Stomach (tissue), 9 donors: ENCODE data around the gene WIPI1. TPM values are rescaled to one million over a fixed set of nuclear protein-coding genes. Genes with fewer than 3 reads are reported as not detected.
"Not testable (repeated sequence)": the region's sequence is repeated elsewhere in the genome, so short reads cannot be mapped to it uniquely, and the experiment has no call there.

Source experiments
- DNase-seq, 2 donors: peaks; one replicate each; pipeline versions ENCODE4 v3.0.0 to v3.0.0-alpha.2; 2013 to 2019
- H3K27ac ChIP-seq, 5 donors: fragments of 200-600 bp in 4 of 5; sonication (generic) in 4 of 5; one replicate each; pipeline ENCODE4 v1.5.1; 2013 to 2019; ENCODE audit warnings: mild to moderate bottlenecking in 1 of 5, moderate library complexity in 1 of 5
- H3K27me3 ChIP-seq, 3 donors: fragments of 200-600 bp; sonication (generic); one replicate each; pipeline ENCODE4 v1.5.1; 2017 to 2019; ENCODE audit warnings: mixed run types in 1 of 3
- H3K36me3 ChIP-seq, 4 donors: fragments of 200-600 bp; sonication (generic); 1 replicate in 3 of 4; 2 replicates in 1 of 4; pipeline ENCODE4 v1.5.1; 2016 to 2019
- H3K4me1 ChIP-seq, 4 donors: fragments of 200-600 bp; sonication (generic); one replicate each; pipeline ENCODE4 v1.5.1; 2016 to 2019
- H3K4me3 ChIP-seq, 4 donors: fragments of 200-600 bp; sonication (generic) in 3 of 4; one replicate each; pipeline ENCODE4 v1.5.1; 2016 to 2019; ENCODE audit warnings: mild to moderate bottlenecking in 1 of 4
- H3K9me3 ChIP-seq, 4 donors: fragments of 200-600 bp; sonication (generic); one replicate each; pipeline ENCODE4 v1.5.1; 2016 to 2019
- CTCF ChIP-seq, 7 experiments: fragments of 450-650 bp in 4 of 7; fragments of 200-600 bp in 3 of 7; sonication (generic) in 3 of 7; IDR thresholded peaks; one replicate each; pipeline ENCODE4 v1.5.1; 2016 to 2019; ENCODE audit warnings: antibody characterized with exemption in 7 of 7, control low read depth in 2 of 7, mild to moderate bottlenecking in 1 of 7
- EP300 ChIP-seq: sonication (generic); formaldehyde crosslinking; IDR thresholded peaks from one replicate; pipeline ENCODE4 v1.6.1; 2017; ENCODE audit warnings: antibody characterized with exemption
- POLR2A ChIP-seq, 4 donors: fragments of 450-650 bp; IDR thresholded peaks; one replicate each; pipeline ENCODE4 v1.6.1; 2016; ENCODE audit warnings: antibody characterized with exemption in 4 of 4, control low read depth in 2 of 4, mild to moderate bottlenecking in 1 of 4, moderate library complexity in 1 of 4
- POLR2AphosphoS5 ChIP-seq, 3 donors: sonication (generic); formaldehyde crosslinking; IDR thresholded peaks; one replicate each; pipeline ENCODE4 v1.6.1; 2016; ENCODE audit warnings: antibody characterized with exemption in 3 of 3
- WGBS, 5 donors: extraction: QIAGEN DNeasy Blood & Tissue Kit in 3 of 5; methylation state at CpG; one replicate each; pipeline versions ENCODE4 v1.1.5 to v1.1.7; 2013 to 2018; 5-methylcytosine and 5-hydroxymethylcytosine counted together
- intact Hi-C: fragments of 100-400 bp; cut with DNase I; formaldehyde crosslinking; loops from one replicate; pipeline ENCODE4 v1.15.1; 2023; ENCODE audit warnings: low total_unique reads
- polyA plus RNA-seq, 3 donors: library from polyadenylated mRNA; stranded (reverse); fragments of 200-250 nt; gene quantifications; one replicate each; pipeline ENCODE4 v1.2.3, GENCODE V29; 2013
- total RNA-seq, 5 donors: library from RNA; depleted of rRNA; stranded (reverse); fragments of >200 nt; gene quantifications; one replicate each; pipeline versions ENCODE4 v1.1.0 to v1.2.3, GENCODE V29; 2014 to 2016
- donor health status: healthy with polysubstance abuse.
- donor health status: Bipolar disorder and iron deficiency.
- donor health status: healthy.

Gene WIPI1
- total and polyA plus RNA-seq, 8 donors, result 8.2 to 99.1 (median 43.2) TPM

GRCh38 chr17:68418876-68419275 lies 38.4 kb downstream of the WIPI1 start:
- no peak overlapping the region for H3K27ac ChIP-seq
- intact Hi-C loops, result no loop called here
- no peak overlapping the region for H3K4me3 ChIP-seq
- no peaks in the 10 kb centered on the region for H3K27me3 ChIP-seq
- H3K9me3 ChIP-seq, result peaks cover 0 to 40% (median 11%) of the 10 kb centered on the region in 4 donors
- H3K36me3 ChIP-seq, result peaks cover 17 to 48% (median 47%) of the 10 kb centered on the region in 4 donors
- WGBS, 5 donors, result 72 to 88% (median 78%) methylated on average over 4 of the region's 4 CpGs
- TF ChIP-seq EP300, result no peak
- no peak for TF ChIP-seq POLR2A (IDR thresholded peaks at IDR 0.05)
- TF ChIP-seq CTCF (IDR thresholded peaks at IDR 0.05), result no peak
- no peak for TF ChIP-seq POLR2AphosphoS5 (IDR thresholded peaks at IDR 0.05)
- H3K4me1 ChIP-seq, result no peaks in the 10 kb centered on the region
- no peak for DNase-seq

GRCh38 chr17:68417317-68417716 lies 40.0 kb downstream of the WIPI1 start:
- WGBS, 5 donors, result 94 to 99% (median 96%) methylated on average over 3 of the region's 3 CpGs
- H3K9me3 ChIP-seq, result peaks cover 0 to 40% (median 11%) of the 10 kb centered on the region in 4 donors
- TF ChIP-seq POLR2AphosphoS5 (IDR thresholded peaks at IDR 0.05) (no peak), POLR2A (IDR thresholded peaks at IDR 0.05) (no peak), CTCF (IDR thresholded peaks at IDR 0.05) (no peak), EP300 (no peak)
- no peaks in the 10 kb centered on the region for H3K27me3 ChIP-seq
- intact Hi-C loops, result no loop called here
- no peaks in the 10 kb centered on the region for H3K4me1 ChIP-seq
- no peak for DNase-seq
- H3K4me3 ChIP-seq, result no peak overlapping the region
- no peak overlapping the region for H3K27ac ChIP-seq
- H3K36me3 ChIP-seq, result peaks cover 12 to 32% (median 32%) of the 10 kb centered on the region in 4 donors

- H3K27me3 ChIP-seq, DNase-seq, H3K4me1 ChIP-seq, intact Hi-C loops, H3K36me3 ChIP-seq, H3K27ac ChIP-seq, H3K4me3 ChIP-seq: not testable (repeated sequence)
- peaks cover 0 to 40% (median 11%) of the 10 kb centered on the region in 4 donors for H3K9me3 ChIP-seq
Observed at GRCh38 chr17:68414901-68415300, 42.4 kb downstream of the WIPI1 start.

GRCh38 chr17:68413597-68414560 lies 43.4 kb downstream of the WIPI1 start:
- peak in 1 of 2 donors; percentile 67 for DNase-seq
- H3K4me1 ChIP-seq, intact Hi-C loops, H3K36me3 ChIP-seq, H3K27me3 ChIP-seq: not testable (repeated sequence)
- WGBS, 5 donors, result 4 to 21% (median 7%) methylated on average over 20 to 34 of the region's 34 CpGs
- Histone ChIP-seq H3K4me3 (peak overlapping the region; percentile 31 to 44 (median 39)), H3K9me3 (peaks cover 0 to 40% (median 11%) of the 10 kb centered on the region in 4 donors), H3K27ac (peak overlapping the region in 2 of 5 donors; percentile 18 to 32)

GRCh38 chr17:68407656-68408055 lies 49.6 kb downstream of the WIPI1 start:
- intact Hi-C loops, H3K27ac ChIP-seq, H3K36me3 ChIP-seq, H3K4me3 ChIP-seq, H3K27me3 ChIP-seq, DNase-seq, H3K4me1 ChIP-seq: not testable (repeated sequence)
- H3K9me3 ChIP-seq, result peaks cover 0 to 23% (median 8%) of the 10 kb centered on the region in 4 donors
- 85 to 90% (median 90%) methylated on average over 1 of the region's 1 CpG for WGBS, 5 donors

GRCh38 chr17:68403837-68404236 lies 53.5 kb downstream of the WIPI1 start:
- H3K36me3 ChIP-seq, intact Hi-C loops, DNase-seq, H3K4me3 ChIP-seq, H3K4me1 ChIP-seq, H3K27ac ChIP-seq, H3K27me3 ChIP-seq: not testable (repeated sequence)
- 90 to 95% (median 94%) methylated on average over 3 to 5 of the region's 5 CpGs for WGBS, 5 donors
- H3K9me3 ChIP-seq, result peaks cover 0 to 23% (median 8%) of the 10 kb centered on the region in 4 donors
